ENCODE data around the gene OSBPL1A.
"Not testable (repeated sequence)": the region's sequence is repeated elsewhere in the genome, so short reads cannot be mapped to it uniquely, and the experiment has no call there.

Gene OSBPL1A

DNA sequence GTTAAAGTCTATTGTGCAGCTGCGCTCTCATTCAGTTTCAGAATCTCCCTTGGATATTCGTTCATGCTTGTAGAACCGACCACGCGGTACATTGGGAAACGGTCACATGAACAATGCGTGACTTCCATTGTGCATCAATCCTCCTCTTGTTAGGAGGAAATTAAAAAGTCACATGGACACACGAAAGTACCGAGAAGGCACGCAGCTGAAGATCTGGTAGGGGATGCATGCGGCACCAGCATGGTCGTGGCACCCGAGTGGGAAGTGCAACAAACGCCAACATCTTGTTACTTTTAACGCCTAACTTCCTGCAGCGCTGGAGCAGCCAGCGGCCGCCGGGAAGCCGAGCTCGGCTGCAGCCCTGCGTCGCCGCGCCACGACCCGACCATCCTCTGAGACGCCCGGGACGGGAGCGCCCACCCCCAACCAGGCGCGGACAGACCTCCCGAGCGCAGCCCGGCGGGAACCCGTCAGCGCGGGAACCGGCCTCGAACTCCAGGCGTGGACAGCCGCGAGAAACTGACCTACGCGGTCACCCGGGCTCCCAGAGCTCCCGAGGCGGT, 412 bp downstream of the OSBPL1A start:
- peak; percentile 63 for DNase-seq

DNA sequence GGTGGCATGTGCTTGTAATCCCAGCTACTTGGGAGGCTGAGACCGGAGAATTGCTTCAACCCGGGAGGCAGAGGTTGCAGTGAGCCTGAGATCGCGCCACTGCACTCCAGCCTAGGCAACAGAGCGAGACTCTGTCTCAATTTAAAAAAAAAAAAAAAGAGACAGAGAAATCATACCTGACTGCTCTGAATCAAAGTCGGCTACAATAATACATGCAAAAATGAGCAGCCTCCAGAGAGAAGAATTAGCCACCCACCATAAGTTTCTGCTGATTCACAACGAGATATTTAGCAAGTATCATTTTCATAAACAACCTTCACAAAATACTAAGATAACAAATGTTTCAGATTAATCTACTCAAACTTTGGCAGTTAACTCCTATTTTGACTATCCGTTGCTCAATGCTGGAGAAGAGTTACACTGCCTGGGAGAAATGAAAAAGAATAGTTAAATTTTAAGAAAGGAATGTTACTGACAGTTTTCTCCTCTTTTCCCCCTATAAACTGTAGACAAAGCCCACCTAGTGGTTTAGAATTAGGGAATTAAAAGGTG, 1.5 kb downstream of the OSBPL1A start:
- no peak for DNase-seq

DNA sequence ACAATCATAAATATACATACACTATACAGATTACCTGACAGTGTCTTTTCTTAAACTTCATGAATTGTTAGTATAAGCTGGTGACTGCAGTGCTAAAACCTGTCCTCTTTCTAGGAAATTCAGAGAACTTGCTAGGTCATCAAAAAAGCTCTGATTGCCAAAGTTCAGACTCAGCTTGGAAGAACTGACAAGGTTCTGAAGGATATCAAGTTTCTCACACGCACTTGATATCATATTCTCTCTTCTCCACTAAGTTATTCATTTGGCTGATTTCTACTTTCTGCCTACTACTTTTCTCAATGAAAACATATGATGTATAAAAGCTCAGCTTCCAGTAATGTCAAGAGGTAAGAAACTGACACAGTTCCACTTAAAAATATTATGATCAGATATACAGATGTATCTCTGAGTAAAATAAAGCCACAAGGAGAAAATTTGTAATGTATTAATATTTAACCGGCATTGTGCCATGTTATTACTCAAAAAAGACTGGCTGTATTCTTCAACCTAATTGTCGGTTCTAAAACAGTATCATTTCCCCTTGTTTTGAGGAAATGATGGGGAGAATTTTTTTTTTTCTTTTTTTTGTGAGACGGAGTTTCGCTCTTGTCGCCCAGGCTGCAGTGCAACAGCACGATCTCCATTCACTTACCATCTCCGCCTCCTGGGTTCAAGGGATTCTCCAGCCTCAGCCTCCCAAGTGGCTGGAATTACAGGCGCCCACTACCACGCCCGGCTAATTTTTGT, 2.4 kb downstream of the OSBPL1A start:
- DNase-seq = no peak

DNA sequence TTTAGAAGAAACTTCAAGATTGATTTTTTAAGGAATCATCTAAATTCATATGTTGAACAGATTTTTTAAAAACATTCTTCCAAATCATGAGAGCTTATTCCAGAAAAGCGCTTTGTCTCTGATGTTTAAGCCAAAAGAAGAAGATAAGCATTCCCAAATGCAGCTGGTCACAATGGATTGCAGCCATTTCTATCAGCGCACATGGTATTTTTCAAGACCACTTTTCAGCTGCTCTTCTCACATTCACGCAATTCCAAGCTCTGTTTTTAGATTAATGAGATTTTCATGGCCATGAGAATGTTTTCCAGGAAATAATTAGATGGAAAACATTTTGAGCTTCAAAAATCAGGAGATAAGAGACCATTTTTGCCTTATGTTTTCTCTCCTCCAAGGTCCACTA, 8.7 kb downstream of the OSBPL1A start:
- no peak for DNase-seq

DNA sequence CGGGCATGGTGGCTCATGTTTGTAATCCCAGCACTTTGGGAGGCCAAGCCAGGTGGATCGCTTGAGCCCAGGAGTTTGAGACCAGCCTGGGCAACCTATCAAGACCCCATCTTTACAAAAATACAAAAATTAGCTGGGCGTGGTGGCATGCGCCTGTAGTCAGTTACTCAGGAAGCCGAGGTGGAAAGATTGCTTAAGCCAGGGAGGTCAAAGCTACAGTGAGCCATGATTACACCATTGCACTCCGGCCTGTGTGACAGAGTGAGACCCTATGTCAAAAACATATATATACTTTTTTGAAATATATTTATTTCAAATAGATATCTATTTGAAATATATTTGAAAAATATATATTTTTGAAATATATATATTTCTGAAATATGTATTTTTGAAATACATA, 10.9 kb downstream of the OSBPL1A start:
- no peak for DNase-seq

DNA sequence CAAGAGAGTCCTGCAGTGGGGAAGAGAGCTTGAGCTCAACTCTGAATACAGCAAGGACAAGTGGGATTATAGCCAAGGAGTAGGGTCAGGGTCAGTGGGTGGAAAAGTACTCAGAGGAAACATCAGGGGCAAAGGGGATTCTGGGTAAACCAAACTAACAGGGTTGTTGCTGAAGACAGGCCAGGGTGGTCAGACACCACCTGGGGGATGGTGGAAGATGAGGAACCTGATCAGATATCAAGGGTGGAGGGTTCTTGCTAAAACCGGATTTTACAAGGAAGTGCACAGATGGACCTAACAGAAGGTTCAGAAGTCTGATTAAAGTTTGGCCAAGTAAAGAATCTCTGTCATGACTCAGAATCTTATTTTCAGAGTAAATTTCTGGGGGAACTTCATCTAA, 16.5 kb downstream of the OSBPL1A start:
- no peak for DNase-seq

DNA sequence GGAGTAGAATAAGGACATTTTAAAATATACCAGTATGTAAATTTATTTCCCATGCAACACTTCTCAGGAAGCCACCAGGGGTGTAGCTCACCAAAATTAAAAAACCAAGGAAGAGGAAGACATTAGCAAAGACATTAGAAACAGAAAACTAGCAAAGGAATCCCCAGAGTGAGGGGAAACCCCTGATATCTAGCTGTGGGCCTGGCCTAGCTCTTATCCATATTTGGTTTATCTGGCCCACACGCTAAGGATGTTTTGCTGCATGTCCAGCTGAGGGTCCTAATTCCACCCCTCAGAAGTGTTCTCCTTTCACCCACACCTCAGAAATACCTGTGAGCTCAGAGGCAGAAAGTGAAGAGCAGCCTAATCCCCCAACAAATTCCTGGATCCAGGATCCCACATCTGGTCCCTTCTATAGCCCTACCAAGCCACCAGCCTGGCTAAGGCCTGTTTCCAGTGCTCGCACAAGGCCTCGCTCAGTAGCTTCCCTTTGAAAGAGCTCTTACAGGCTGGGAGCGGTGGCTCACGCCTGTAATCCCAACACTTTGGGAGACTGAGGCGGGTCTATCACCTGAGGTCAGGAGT, 17.4 kb downstream of the OSBPL1A start:
- no peak for DNase-seq

DNA sequence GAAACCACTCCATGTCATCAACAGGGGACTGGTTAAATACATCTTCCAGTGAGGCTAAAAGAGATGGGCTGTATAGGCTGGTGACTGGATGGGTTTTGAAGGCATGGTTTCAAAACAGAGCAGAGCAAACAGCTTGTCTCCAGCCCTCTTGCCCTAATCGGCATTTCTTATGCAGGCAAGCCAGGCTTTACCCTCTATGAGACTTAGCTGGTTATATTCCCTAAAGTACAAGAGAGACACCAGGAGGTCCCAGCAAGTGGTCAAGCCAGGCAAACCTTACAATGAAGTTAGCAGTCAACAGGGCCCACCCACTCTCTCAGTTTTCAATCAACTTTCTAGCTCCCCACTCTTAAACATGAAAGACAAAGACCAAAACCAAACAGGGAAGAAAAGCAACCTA, 19.0 kb downstream of the OSBPL1A start:
- no peak for DNase-seq

DNA sequence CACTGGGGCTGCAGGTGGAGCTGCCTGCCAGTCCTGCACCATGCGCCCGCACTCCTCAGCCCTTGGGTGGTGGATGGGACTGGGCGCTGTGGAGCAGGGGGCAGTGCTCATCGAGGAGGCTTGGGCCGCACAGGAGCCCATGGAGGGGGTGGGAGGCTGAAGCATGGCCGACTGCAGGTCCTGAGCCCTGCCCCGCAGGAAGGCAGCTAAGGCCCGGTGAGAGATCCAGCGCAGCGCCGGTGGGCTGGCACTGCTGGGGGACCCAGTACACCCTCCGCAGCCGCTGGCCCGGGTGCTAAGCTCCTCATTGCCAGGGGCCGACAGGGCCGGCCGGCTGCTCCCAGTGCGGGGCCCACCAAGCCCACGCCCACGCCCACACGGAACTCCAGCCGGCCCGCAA, 21.1 kb downstream of the OSBPL1A start:
- not testable (repeated sequence) for DNase-seq

DNA sequence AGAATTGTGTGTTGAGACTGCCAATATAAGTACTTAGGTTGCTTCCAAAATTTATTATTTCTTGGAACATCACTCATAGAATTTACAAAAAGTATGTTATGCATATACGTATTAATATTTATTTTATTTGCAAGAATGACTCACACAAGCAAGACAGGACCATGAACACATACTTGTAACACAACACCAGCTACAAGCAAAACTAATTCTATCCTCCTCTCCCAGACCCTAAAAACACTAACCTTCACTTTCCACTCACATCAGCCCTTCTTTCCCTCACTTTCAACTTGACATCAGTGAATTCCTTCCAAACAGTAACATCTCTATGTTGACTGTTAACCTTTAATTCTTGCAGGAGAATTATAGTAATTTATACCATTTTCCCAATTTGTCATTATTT, 24.3 kb downstream of the OSBPL1A start:
- DNase-seq = peak; percentile 18

DNA sequence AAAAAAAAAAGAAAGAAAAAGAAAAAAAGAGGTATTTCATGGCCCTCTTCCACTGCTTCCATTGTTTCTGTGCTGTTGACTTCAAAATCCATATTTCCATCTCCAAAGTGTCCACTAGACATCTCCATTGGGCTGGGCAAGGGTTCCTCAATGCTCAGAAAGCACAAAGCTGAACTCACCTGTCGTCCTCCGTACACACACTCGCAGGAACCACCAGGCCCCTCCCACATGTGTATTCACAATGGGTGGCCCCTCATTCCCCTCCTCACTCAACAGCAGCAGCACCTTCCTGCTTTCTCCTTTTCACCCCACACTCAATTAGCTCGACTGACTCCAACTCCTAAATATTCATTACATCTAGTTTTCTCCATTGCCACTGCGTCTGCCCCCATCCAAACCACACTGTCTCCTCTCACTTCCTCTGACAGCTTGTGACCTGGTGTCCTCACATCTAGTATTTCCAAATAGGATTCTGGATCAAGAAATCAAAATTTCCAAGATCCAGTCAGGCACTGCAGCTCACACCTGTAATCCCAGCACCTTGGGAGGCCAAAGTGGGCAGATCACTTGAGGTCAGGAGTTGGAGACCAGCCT, 25.2 kb downstream of the OSBPL1A start:
- DNase-seq = no peak

DNA sequence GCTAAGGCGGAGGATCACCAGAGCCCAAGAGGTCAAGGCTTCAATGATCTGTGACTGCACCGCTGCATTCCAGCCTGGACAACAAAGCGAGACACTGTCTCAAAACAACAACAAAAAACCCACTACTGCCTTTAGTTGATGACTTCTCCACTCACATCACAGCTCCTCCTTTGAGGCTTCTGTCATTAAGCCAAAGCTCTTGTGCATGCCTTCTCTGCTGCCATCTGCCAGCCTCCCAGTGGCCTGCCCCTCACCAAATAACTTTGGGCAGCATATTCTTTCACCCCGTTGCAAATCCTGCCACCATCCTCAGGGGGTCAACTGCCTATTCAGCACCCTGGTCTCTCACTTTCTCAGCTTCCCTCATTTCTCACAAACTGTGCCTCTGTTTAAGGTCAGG, 27.5 kb downstream of the OSBPL1A start:
- no peak for DNase-seq

DNA sequence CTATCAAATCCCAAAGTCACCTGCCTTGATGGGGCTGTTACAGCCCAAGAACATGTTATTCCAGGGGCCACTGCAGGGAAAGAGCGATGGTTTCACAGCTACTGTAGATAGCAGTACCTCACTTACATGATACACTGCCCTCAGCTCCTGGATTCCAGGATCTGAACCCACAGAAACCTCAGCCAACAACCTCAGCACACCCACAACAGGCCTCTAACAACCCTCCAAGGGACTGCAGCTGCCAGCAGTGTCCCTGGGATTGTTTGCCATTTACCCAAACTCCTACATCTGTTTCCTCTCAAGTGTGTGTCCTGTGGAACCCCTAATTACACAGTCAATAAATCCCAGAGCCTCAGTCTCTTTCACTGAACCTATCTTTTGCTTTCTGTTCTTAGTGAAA, 28.2 kb downstream of the OSBPL1A start:
- no peak for DNase-seq

DNA sequence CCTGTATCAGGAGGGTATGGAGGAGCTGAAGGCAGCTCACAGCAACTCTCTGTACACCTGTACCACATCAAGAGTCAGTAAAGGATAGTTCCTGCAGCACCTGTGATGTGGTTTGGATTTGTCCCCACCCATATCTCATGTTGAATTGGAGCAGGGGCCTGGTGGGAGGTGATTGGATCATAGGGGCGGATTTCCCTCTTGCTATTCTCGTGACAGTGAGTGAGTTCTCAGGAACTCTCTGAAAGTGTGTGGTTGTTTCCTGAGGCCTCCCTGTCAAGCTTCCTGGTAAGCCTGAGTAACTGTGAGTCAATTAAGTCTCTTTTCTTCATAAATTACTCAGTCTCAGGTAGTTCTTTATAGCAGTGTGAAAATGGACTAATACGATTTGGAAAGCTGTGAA, 28.9 kb downstream of the OSBPL1A start:
- no peak for DNase-seq

DNA sequence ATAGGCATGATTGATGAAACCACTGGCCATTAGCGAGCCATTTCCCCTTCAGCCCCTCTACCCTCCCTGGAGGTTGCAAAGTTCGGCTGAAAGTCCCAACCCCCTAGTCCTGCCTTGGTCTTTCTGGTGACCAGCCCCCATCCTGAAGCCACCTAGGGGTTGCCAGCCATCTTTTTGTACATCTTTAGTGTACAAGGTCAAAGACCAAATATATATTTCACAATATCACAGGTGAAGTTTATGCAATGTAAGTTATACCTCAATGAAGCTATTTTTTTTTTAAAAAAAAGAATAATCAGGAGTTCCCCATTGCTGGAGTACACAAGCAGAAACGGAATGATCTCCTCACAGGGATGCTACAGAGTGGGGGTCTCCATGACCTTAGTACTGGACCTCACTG, 31.3 kb downstream of the OSBPL1A start:
- no peak for DNase-seq

DNA sequence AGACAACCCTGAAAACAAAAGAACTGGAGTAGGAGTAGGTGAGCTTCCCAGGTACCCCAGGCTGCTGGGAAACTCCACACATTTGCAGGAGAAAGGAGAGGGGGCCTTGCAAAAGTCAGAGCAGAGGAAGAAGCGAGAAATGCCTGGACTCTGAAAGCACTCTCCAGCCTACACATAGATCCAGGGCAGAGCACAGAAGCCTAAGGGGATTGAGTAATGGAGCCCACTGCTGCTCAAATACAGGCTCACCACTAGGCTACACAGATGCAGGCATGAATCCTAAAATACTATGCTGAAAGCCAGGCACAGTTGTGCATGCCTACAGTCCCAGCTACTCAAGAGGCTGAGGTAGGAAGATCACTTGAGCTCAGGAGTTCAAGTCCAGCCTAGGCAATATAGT, 33.4 kb downstream of the OSBPL1A start:
- DNase-seq = no peak

DNA sequence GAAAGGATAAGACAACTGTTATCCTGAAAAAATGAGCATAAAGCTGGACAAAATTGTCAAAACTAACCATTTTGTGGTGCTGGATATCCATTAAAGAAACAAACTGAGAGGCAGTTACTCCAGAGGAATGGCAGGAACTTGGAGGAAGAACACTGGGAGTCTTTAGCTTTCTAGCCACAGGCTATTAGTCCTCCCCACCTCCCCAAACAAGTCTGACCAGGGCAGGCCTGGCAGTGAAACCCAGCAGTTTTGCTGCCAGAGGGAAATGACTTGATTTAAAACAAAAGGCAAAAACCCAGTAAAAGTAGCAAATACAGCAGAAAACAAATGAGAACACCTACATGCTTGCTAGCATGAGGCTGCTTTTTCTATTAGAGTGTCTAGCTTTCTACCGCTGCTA, 34.9 kb downstream of the OSBPL1A start:
- DNase-seq = no peak

DNA sequence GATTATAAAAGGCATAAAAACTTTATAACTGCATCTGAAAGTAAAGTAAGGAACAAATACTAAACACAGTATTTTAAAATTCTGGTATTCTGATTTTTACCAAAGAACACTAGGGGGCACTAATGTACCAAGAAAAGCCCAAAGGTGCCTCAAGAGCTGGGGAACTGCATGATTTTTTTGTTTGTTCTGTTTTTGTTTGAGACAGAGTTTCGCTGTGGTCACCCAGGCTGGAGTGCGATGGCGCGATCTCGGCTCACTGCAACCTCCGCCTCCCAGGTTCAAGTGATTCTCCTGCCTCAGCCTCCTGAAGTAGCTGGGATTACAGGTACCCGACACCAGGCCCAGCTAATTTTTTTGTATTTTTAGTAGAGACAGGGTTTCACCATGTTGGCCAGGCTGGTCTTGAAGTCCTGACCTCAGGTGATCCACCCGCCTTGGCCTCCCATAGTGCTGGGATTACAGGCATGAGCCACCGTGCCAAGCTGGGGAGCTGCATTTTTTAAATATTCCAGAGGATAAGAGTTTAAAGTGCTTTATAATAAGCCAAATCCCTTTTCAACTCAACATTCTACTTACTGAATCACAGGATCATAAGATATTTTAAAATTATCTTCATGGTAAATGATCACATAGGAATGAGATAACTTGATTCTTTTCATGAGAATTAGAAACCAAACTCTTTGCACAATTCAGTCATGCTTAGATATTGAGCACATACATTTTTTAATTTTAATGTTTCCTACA, 37.7 kb downstream of the OSBPL1A start:
- peak; percentile 62 for DNase-seq

DNA sequence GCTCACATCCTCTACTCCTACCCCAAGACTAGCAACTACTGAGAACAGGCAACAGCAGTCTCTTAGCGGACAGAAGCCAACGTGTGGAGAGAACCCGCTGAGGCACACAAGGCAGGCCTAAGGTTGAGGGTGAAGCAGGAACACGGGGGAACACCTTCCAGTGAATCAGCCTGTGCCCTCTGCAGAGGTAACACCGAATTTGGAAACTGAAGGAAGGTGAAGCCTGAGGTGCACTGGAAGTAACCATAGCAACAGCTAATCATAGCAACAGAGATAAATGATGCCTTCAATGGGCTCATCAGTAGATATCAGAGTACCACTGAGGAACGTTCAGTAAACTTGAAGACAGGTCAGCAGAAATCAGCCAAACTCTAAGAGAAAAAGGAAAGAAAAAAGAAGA, 43.3 kb downstream of the OSBPL1A start:
- no peak for DNase-seq

DNA sequence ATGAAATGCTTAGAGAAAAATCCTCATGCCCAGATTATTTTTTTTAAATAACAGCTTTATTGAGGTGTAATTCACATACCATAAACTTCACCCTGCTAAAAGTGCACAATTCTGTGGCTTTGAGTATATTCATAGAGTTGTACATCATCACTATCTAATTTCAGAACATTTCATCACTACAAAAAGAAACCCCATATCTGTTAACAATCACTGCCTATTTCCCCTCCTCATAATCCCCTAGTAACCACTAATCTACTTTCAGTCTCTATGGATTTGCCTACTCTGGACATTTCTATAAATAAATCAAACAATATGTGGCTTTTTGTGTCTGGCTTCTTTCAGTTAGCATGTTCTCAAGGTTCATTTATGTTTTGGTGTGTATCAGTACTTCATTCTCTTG, 51.4 kb downstream of the OSBPL1A start:
- DNase-seq = peak; percentile 7

DNA sequence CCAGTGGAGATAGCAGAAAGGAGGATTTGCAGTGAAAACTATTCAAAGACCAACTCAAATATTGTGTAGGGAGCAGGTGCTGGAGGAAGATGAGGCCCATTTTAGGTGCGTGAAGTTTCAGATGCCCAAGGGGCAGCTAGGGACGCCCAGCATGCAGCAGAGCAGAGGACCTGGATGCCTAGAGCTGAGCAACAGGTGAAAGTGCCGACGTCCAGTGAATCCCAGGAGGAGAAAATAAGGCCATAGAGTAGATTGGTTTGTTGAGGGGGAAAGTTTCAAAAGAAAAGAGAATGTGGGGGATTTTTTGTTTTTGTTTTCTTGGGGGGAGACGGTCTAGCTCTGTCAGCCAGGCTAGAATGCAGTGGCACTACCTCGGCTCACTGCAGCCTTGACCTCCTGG, 53.1 kb downstream of the OSBPL1A start:
- DNase-seq = no peak

DNA sequence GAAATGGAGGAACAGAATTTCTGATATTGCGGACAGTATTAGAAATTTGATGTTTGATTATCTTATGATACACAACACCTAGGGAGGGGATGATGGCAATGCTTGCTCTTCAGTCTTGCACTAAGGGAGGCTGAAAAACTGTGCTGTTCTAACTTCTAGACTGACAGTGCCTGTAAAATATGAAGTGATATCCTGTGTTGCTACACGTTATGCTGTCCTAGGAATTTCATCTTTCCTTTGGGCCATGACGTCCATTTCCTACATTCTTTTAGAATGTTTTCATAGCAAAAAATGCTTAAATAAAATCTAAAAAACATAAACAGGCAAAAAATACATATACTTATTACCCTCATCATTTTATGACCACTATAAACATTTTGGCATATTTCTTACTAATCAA, 55.3 kb downstream of the OSBPL1A start:
- DNase-seq = peak; percentile 56

DNA sequence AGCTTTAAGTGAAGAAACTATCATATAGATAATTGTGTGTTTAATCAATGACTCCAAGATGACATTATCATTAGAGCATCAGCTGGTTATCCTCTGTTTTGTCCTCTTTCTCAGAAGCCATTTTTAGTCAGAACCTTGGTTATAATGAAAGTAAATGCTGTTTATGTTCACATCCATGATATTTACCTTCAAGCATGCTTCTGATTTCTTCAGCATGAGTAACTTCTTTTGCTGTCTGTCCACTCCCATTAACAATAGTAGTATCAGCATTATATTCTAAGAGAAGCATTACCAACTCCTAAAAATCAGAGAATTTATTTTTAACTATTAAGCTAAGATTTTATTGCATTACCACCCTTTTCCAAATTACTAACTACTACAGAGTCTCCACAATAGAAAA, 56.3 kb downstream of the OSBPL1A start:
- peak; percentile 31 for DNase-seq
